Neural crest cell (in vitro differentiated cells): ENCODE data around the gene COL6A5. TPM values are rescaled to one million over a fixed set of nuclear protein-coding genes. Genes with fewer than 3 reads are reported as not detected.

ENCODE experiments used
- DNase-seq: peaks from one replicate; pipeline ENCODE4 v3.0.0; 2021; ENCODE audit warnings: low read depth, mixed read lengths, low spot score
- H3K27ac Mint-ChIP-seq: one replicate; pipeline ENCODE4 v1.8.0; 2021; ENCODE audit warnings: mild to moderate bottlenecking, mixed read lengths; ENCODE audit not compliant: unreplicated experiment
- H3K27me3 Mint-ChIP-seq: 2 replicates; pipeline ENCODE4 v1.8.0; 2021; ENCODE audit warnings: low read depth, mild to moderate bottlenecking, mixed read lengths
- H3K36me3 Mint-ChIP-seq: 2 replicates; pipeline ENCODE4 v1.8.0; 2021; ENCODE audit warnings: low read depth, mild to moderate bottlenecking, mixed read lengths
- H3K4me1 Mint-ChIP-seq: 2 replicates; pipeline ENCODE4 v1.8.0; 2021; ENCODE audit warnings: mixed read lengths
- H3K4me3 Mint-ChIP-seq: one replicate; pipeline ENCODE4 v1.8.0; 2021; ENCODE audit warnings: mild to moderate bottlenecking, mixed read lengths
- H3K9me3 Mint-ChIP-seq: 2 replicates; pipeline ENCODE4 v1.8.0; 2021; ENCODE audit warnings: mixed read lengths
- CTCF ChIP-seq: fragments of 200-600 bp; sonication (generic); conservative IDR thresholded peaks from 2 replicates; pipeline ENCODE4 v1.5.0; 2021; ENCODE audit warnings: antibody characterized with exemption, mild to moderate bottlenecking
- total RNA-seq: library from RNA; stranded (reverse); gene quantifications from 2 replicates; pipeline ENCODE4 v1.2.1, GENCODE V29; 2021

Gene COL6A5
- total RNA-seq, 1 donor from 2014 or later = not detected

- H3K27ac Mint-ChIP-seq = no peak overlapping the region
- no peaks in the 10 kb centered on the region for H3K36me3 Mint-ChIP-seq
- H3K4me1 Mint-ChIP-seq = no peaks in the 10 kb centered on the region
- DNase-seq = no peak
- TF ChIP-seq CTCF = no peak
- no peaks in the 10 kb centered on the region for H3K27me3 Mint-ChIP-seq
- no peak overlapping the region for H3K4me3 Mint-ChIP-seq
- H3K9me3 Mint-ChIP-seq = no peaks in the 10 kb centered on the region
Measured at GRCh38 chr3:130488769-130489450, 143.4 kb downstream of the COL6A5 start.

GRCh38 chr3:130490241-130490640 lies 144.8 kb downstream of the COL6A5 start:
- Mint-ChIP-seq H3K4me1 (no peaks in the 10 kb centered on the region), H3K4me3 (no peak overlapping the region), H3K9me3 (no peaks in the 10 kb centered on the region), H3K27me3 (no peaks in the 10 kb centered on the region), H3K27ac (no peak overlapping the region), H3K36me3 (no peaks in the 10 kb centered on the region)
- no peak for DNase-seq
- no peak for TF ChIP-seq CTCF

- H3K4me1 Mint-ChIP-seq = no peaks in the 10 kb centered on the region
- DNase-seq = no peak
- no peaks in the 10 kb centered on the region for H3K9me3 Mint-ChIP-seq
- no peak overlapping the region for H3K27ac Mint-ChIP-seq
- no peak overlapping the region for H3K4me3 Mint-ChIP-seq
- H3K27me3 Mint-ChIP-seq = no peaks in the 10 kb centered on the region
- TF ChIP-seq CTCF = no peak
- H3K36me3 Mint-ChIP-seq = no peaks in the 10 kb centered on the region
Measured at GRCh38 chr3:130491431-130491830, 146.0 kb downstream of the COL6A5 start.

DNA sequence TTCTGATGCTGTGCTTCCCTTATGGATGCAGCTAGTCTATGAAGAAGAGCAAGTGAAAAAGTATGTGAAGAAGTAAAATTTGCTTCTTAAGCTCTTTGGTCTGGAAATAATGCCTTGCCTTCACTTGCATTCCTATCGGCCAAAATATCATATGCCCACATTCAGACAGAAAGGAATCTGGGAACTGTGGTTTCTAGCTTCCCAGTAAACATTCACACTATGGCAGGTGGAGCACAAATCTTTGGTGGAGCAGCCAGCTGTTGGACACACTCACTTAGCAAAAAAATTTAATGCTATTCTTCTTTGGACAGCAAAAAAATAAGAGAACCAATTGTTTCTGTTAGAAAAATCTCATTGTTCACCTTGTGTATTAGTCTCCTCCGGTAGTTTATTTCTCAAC lies 159.2 kb downstream of the COL6A5 start:
- Mint-ChIP-seq H3K4me3 (no peak overlapping the region), H3K9me3 (no peaks in the 10 kb centered on the region), H3K27me3 (peaks cover 18% of the 10 kb centered on the region), H3K36me3 (no peaks in the 10 kb centered on the region), H3K27ac (no peak overlapping the region), H3K4me1 (peaks cover 4% of the 10 kb centered on the region)
- TF ChIP-seq CTCF = no peak
- no peak for DNase-seq

- H3K9me3 Mint-ChIP-seq = no peaks in the 10 kb centered on the region
- no peak overlapping the region for H3K27ac Mint-ChIP-seq
- no peak for TF ChIP-seq CTCF
- H3K36me3 Mint-ChIP-seq = no peaks in the 10 kb centered on the region
- no peak overlapping the region for H3K4me3 Mint-ChIP-seq
- peaks cover 4% of the 10 kb centered on the region for H3K4me1 Mint-ChIP-seq
- no peak for DNase-seq
- peaks cover 21% of the 10 kb centered on the region for H3K27me3 Mint-ChIP-seq
Measured at GRCh38 chr3:130506031-130506430, 160.6 kb downstream of the COL6A5 start.
